ENCODE results near the gene HPGD.

HPGD gene

GRCh38 chr4:174522183-174523024 lies at the start of gene HPGD:
Gene HPGD, minus strand, starts transcription at chr4:174522488. Its CDS starts 37 bp downstream, at chr4:174522451.
- peak; percentile 69 to 80 (median 73) for DNase-seq

GRCh38 chr4:174564529-174564928 lies 42.2 kb upstream of the HPGD start:
- DNase-seq = no peak

GRCh38 chr4:174563399-174563798 lies 41.1 kb upstream of the HPGD start:
- DNase-seq = no peak

- no peak for DNase-seq
Observed at GRCh38 chr4:174561560-174561959, 39.3 kb upstream of the HPGD start.

GRCh38 chr4:174559894-174560293 lies 37.6 kb upstream of the HPGD start:
- DNase-seq = no peak

- DNase-seq = no peak
Observed at GRCh38 chr4:174555789-174556630, 33.7 kb upstream of the HPGD start.

GRCh38 chr4:174554231-174554728 lies 32.0 kb upstream of the HPGD start:
- no peak for DNase-seq

- no peak for DNase-seq
Observed at GRCh38 chr4:174553828-174554227, 31.5 kb upstream of the HPGD start.

GRCh38 chr4:174553031-174553430 lies 30.7 kb upstream of the HPGD start:
- no peak for DNase-seq

- DNase-seq = no peak
Observed at GRCh38 chr4:174550541-174550940, 28.3 kb upstream of the HPGD start.

- DNase-seq = no peak
Observed at GRCh38 chr4:174549721-174550120, 27.4 kb upstream of the HPGD start.

GRCh38 chr4:174545268-174545667 lies 23.0 kb upstream of the HPGD start:
- no peak for DNase-seq

GRCh38 chr4:174544496-174544895 lies 22.2 kb upstream of the HPGD start:
- no peak for DNase-seq

- DNase-seq = no peak
Observed at GRCh38 chr4:174540175-174540574, 17.9 kb upstream of the HPGD start.

- no peak for DNase-seq
Observed at GRCh38 chr4:174539571-174539970, 17.3 kb upstream of the HPGD start.

- DNase-seq = no peak
Observed at GRCh38 chr4:174538876-174539250, 16.6 kb upstream of the HPGD start.

- peak; percentile 34 to 62 (median 37) for DNase-seq
Observed at GRCh38 chr4:174538123-174538875, 16.0 kb upstream of the HPGD start.

- DNase-seq = no peak
Observed at GRCh38 chr4:174537634-174538033, 15.3 kb upstream of the HPGD start.

GRCh38 chr4:174534461-174534860 lies 12.2 kb upstream of the HPGD start:
- DNase-seq = no peak

- no peak for DNase-seq
Observed at GRCh38 chr4:174532445-174532844, 10.2 kb upstream of the HPGD start.

- DNase-seq = no peak
Observed at GRCh38 chr4:174531486-174531885, 9.2 kb upstream of the HPGD start.

- DNase-seq = peak; percentile 47 to 64 (median 61)
Observed at GRCh38 chr4:174528226-174528625, 5.9 kb upstream of the HPGD start.

GRCh38 chr4:174526731-174527130 lies 4.4 kb upstream of the HPGD start:
- no peak for DNase-seq
